KOPT-K1 (cell line): Measurements from ENCODE around the gene THTPA.
"Not testable (repeated sequence)": the region's sequence is repeated elsewhere in the genome, so short reads cannot be mapped to it uniquely, and the experiment has no call there.

Experiments used
- H3K27ac ChIP-seq: fragments of 200-600 bp; sonication (generic); 2 replicates; pipeline ENCODE4 v1.5.1; 2016; ENCODE audit warnings: antibody characterized with exemption, mild to moderate bottlenecking, low read depth, low read length; ENCODE audit not compliant: poor library complexity, severe bottlenecking
- H3K36me3 ChIP-seq: fragments of 200-600 bp; sonication (generic); 2 replicates; pipeline ENCODE4 v1.5.1; 2017; ENCODE audit warnings: antibody characterized with exemption, mild to moderate bottlenecking, low read length, moderate library complexity; ENCODE audit not compliant: insufficient read depth
- H3K9me3 ChIP-seq: fragments of 200-600 bp; sonication (generic); 2 replicates; pipeline ENCODE4 v1.5.1; 2017; ENCODE audit warnings: antibody characterized with exemption, low read length, mild to moderate bottlenecking; ENCODE audit not compliant: insufficient read depth, poor library complexity, severe bottlenecking

Gene THTPA

GRCh38 chr14:23601424-23601823 is 45.4 kb downstream of the THTPA start:
- no peaks in the 10 kb centered on the region for H3K9me3 ChIP-seq
- H3K27ac ChIP-seq: no peak overlapping the region

GRCh38 chr14:23601845-23602180 is 45.7 kb downstream of the THTPA start:
- Histone ChIP-seq H3K36me3 (no peaks in the 10 kb centered on the region), H3K27ac (no peak overlapping the region), H3K9me3 (no peaks in the 10 kb centered on the region)

More at GRCh38 chr14:23601424-23601823, 45.4 kb downstream of the THTPA start:
- no peaks in the 10 kb centered on the region for H3K36me3 ChIP-seq

GRCh38 chr14:23602181-23603095 is 46.4 kb downstream of the THTPA start:
- Histone ChIP-seq H3K9me3 (no peaks in the 10 kb centered on the region), H3K27ac (no peak overlapping the region), H3K36me3 (no peaks in the 10 kb centered on the region)

- Histone ChIP-seq H3K9me3 (no peaks in the 10 kb centered on the region), H3K27ac (no peak overlapping the region), H3K36me3 (no peaks in the 10 kb centered on the region)
Observed at GRCh38 chr14:23603103-23603502, 47.0 kb downstream of the THTPA start.

- Histone ChIP-seq H3K36me3 (no peaks in the 10 kb centered on the region), H3K9me3 (peaks cover 6% of the 10 kb centered on the region), H3K27ac (no peak overlapping the region)
Observed at GRCh38 chr14:23604148-23604547, 48.1 kb downstream of the THTPA start.

- no peaks in the 10 kb centered on the region for H3K36me3 ChIP-seq
- H3K27ac ChIP-seq: no peak overlapping the region
- H3K9me3 ChIP-seq: peaks cover 9% of the 10 kb centered on the region
Observed at GRCh38 chr14:23604675-23605170, 48.7 kb downstream of the THTPA start.

GRCh38 chr14:23605931-23606585 is 50.0 kb downstream of the THTPA start:
- no peak overlapping the region for H3K27ac ChIP-seq
- H3K36me3 ChIP-seq: no peaks in the 10 kb centered on the region
- peaks cover 15% of the 10 kb centered on the region for H3K9me3 ChIP-seq

- H3K36me3 ChIP-seq: no peaks in the 10 kb centered on the region
- peaks cover 15% of the 10 kb centered on the region for H3K9me3 ChIP-seq
- no peak overlapping the region for H3K27ac ChIP-seq
Observed at GRCh38 chr14:23608454-23608853, 52.4 kb downstream of the THTPA start.

GRCh38 chr14:23609001-23609400 is 52.9 kb downstream of the THTPA start:
- Histone ChIP-seq H3K27ac (no peak overlapping the region), H3K36me3 (no peaks in the 10 kb centered on the region), H3K9me3 (peaks cover 15% of the 10 kb centered on the region)

- Histone ChIP-seq H3K27ac (peak overlapping the region; percentile 65), H3K9me3 (peaks cover 15% of the 10 kb centered on the region)
- H3K36me3 ChIP-seq: not testable (repeated sequence)
Observed at GRCh38 chr14:23609411-23610089, 53.5 kb downstream of the THTPA start.
